Measurements from ENCODE around the gene APOBEC3A. TPM values are rescaled to one million over a fixed set of nuclear protein-coding genes. Genes with fewer than 3 reads are reported as not detected.
"Not testable (repeated sequence)": the region's sequence is repeated elsewhere in the genome, so short reads cannot be mapped to it uniquely, and the experiment has no call there.

Gene APOBEC3A
- polyA plus RNA-seq, 12 donors: 0.27 to 3.8 (median 0.64) TPM; not detected in 3

DNA sequence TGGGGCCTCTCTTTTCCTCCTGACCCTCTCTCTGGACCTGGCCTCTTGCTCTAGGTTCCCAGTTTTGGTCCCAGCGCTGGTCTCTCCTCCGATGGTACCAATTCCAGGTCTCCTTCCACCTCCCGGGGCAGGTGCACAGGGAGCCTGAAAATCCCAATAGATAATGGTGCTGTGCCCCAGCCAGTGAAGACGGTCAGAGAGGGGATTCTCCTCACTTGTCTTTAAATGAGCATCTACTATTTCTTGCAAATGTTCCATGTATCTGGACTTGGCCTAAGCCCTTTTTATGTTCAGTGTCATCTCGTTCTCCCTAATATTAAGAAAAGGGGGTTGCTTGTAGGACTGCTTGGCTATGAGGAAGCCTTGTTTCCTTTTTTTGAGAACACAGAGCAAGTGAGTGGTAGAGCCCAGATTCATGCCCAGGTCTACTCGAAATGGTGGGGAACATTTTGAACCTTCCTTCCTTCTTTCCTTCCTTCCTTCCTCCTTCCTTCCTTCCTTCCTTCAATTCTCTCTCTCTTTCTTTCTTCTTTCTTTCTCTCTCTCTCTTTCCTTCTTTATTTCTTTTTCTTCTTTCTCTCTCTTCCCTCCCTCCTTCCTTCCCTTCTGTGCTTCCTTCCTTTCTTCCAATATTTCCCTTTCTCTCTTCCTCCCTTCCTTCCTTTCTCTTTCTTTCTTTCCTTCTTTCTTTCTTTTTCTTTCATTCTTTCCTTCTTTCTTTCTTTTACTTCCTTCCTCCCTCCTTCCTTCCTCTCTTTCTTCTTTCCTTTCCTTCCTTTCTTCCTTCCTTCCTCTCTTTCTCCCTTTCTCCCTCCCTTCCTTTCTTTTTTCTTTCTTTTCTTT lies 620 bp downstream of the APOBEC3A start:
- DNase-seq: no peak

DNA sequence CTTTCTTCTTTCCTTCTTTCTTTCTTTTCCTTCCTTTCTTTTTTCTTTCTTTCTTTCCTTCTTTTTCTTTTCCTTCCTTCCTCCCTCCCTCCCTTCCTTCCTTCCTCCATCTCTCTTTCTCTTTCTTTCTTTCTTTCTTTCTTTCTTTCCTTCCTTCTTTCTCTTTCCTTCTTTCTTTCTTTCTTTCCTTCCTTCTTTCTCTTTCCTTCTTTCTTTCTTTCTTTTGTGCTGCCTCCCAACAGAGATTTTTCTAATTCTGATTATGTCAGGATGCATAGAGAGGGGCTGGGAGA lies 1.2 kb downstream of the APOBEC3A start:
- not testable (repeated sequence) for DNase-seq

DNA sequence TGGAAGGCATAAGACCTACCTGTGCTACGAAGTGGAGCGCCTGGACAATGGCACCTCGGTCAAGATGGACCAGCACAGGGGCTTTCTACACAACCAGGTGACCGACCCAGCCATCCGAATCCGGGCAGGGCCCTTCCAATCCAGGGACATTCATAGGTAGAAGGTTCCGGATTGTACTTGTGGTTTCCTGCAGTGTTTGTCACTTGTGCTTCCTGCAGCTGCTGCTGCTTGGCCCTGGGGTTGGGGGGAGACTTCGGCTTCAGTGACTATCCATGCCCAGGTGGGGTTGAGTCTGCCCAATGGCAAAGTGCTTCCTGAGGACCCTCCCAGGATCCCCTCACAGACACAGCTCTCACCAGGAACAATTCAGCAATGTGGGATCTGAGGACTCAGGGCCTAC lies 2.2 kb downstream of the APOBEC3A start:
- no peak for DNase-seq

DNA sequence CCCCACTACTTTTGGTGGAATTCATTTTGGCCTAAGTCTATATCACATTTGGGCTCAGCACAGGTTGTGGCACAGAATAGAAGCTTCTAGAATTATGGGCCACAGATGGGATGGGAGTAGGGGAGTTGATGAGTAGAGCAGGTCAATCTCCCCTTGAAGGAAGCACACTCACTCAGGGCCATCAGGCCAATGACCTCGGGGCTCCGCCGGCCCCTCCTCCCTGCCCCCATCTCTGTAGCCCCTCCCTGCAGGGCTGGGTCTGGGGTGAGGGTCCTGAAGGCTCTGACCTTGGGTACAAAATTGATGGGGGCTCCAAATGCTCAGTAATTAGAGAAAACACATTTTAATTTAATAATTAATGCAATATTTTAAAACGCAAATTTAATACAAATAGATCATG lies 3.3 kb downstream of the APOBEC3A start:
- not testable (repeated sequence) for DNase-seq

DNA sequence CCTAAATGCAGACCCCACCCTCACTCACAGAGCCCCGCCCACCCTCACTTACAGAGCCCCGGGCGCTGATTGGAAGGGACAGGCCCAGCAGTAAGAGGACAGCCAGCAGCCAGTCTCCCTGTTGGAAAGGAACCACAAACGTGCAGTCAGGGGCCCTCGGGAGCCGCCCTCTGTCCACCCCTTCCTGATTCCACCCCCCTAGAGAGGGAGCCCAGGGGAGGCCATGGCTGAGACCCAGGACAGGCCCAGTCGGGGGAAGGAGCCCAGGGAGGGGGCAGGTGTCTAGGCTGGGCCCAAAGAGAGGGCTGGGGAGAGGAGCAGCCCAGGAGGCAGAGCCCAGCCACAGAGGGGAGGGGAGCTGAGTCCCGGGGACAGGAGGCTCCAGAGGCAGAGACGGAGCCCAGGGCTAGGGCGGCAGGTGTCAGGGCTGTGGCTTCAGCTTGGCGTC lies 5.9 kb downstream of the APOBEC3A start:
- not testable (repeated sequence) for DNase-seq

DNA sequence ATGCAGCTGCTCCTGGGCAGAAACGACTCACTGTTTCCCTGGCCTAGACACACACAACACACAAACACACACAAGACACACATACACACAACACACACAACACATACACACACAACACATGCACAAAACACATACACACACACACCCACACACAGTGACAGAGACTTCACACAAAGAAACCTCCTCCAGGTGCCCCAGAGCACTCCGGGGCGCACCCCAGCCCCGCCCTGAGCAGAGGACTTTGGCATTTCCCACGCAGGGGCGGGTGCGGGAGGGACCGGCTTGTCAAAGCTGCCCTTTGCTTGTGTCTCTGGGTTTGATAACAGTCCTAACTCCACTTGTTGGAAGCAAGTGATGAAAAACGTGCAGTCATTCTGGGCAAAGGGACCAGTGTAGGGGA lies 6.5 kb downstream of the APOBEC3A start:
- no peak for DNase-seq

DNA sequence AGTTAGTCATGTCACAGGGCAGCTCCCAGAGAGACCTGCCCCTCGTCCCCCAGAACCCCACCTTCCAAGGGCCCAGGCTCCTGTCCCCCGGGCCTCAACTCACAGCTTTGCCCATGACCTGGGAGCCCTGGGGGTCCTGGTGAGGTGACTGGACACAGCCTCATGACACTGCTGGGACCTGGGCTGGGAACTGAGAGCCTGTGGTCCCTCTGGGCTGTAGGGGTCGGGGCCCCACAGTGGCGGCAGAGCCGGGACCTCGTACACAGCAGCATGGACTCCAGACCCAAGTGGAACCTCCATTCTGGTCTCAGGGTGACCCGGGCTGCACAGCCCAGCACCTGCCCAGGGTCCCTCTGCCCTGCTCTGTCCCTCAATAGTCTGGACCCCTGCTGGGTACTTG lies 6.9 kb downstream of the APOBEC3A start:
- no peak for DNase-seq

DNA sequence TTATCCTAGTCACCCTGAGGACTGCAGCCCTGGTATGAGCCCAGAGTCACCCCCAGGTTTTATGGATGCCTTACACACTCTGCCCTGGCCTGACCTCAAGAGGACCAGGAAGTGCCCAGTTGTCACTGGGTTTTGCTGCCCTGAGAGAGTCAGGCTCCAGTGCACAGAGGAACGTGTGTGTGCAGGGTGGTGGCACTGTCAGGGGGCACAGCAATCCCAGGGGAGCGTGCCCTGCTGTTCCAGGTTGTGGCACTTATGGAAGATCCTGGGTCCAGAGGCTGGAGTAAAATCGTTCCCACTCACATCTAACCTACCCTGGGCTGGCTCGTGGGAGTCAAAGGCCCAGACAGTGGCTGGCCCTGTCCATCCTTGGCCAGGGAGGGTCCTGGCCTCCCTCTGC lies 7.6 kb downstream of the APOBEC3A start:
- no peak for DNase-seq

DNA sequence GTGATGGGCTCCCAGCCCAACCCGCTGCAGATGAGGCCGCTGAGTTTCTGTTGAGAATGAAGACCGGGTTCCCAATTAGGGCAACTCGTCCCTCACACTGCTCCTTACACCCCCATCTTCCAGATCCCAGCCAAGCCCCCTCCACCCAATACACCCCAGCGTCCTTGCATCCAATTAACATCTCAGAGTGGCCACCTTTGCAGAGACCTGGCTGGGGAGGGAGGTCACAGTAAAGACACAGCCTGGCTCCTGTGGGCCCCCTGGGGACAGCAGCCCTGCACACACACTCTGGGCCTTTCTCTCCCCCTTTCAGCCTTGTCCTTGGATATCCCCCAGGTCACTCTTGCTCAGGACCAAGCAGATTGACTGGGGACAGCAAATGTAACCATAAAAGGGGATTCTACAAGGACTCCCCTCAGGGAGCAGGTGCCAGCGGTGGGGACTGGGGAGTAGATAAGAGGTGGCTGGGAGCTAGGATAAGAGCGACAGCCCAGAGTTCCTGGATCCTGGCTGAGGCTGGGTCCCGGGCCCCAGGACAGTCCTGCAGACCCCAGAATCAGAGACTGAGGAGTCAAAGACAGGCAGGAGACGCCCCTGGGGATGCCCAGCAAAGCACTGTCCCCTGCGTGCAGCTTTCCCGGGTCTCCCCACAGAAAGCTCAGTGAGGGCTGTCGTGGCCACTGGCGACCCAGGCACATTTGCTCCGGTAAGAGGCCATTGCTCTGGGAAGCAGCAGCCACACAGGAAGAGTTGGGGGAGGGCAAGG lies 8.4 kb downstream of the APOBEC3A start:
- no peak for DNase-seq

DNA sequence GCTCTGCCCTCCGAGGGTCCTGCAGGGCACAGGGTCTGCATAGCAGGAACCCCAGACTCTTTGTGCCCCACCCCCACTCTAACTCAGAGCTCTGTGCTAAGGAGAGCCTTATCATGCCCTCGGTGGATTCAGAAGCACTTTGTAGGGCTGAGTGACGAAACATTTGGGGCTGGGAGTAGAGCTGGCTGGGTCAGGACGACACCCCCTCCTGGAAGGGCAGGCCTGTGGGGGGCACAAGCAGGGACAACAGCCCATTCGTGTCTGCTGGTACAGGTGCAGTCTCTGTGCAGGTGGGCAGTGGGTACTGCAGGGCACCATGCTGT lies 8.9 kb downstream of the APOBEC3A start:
- DNase-seq: no peak

DNA sequence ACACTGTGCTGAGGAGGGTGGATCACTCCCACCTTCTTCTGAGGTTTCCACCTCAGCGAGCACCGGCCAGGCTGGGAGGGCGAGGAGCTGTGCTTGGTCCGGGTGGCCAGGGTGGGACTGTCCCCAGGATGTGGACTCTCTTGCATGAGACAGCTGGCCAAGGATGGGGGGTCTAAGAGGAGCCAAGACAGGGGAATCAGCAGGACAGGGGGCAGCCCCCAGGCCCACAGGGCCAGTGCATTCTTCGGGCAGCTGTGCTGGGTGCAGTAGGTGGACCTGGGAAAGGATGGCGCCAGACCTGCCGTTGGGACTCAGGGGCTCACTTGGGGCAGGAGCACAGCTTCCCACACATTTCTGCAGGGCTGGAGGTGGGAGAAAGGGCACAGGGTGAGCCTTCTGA lies 9.5 kb downstream of the APOBEC3A start:
- DNase-seq: no peak

DNA sequence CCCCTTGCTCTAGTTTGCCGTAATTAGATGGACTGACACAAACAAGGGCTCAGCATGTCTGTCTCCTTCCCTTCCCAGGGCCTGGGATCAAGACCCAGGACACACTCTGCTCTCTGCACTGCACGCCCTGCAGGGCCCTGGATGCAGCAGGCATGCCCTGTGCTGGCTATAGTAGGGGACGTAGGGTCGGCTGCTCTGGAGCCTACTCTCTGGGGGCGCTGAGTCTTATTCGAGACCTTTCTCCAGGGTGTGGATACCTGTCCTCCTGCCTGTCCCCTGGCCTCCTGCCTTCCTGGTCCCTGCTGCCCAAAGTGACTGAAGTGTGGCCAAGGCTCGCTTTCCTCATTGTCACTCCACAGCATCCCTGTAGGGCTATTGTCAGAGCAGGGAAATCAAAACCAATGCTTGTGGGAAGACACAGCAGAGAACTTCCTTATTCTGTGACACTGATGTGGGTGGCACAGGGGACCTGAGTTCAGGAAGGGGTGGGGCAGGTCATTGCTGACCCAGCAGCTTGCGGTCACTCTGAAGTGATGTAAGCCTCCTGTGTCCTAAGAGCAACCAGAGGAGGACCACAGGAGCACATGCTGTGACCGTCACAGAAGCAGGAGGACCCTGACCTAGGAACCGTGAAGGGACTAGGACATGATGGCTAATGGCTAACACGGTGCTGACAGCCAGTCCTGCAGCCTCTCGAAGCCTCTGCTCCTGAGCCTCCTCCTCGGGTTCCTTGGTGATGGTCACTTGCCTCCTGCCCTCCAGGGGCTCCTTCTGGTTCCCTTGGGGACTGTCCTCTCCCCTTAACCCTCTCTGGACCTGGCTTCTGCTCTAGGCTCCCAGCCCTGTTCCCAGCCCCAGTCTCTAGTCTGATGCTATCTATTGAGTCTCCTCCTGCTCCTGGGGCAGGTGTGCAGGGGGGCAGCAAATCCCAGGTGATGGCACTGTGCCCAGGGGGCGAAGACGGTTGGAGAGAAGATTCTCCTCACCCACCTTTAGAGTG lies 10.3 kb downstream of the APOBEC3A start:
- DNase-seq: no peak

DNA sequence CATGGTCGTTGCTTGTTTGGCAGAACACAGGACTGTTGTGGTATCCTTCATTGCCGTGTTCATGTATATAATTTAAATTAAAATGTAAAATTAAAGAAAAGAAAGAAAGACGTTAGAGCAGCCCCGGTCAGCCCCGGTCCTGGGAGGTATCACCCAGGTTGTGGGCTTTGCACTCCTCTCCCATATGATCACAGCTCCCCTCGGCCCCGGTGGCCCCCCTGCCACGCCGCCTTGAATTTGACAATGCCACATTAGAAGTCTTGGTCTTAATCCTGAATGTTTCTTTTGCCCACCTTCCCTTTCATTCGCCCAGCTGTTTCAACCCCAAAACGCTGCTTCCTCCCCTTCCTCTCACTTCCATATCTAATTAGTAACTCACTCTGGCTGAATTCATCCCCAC lies 11.4 kb downstream of the APOBEC3A start:
- no peak for DNase-seq

DNA sequence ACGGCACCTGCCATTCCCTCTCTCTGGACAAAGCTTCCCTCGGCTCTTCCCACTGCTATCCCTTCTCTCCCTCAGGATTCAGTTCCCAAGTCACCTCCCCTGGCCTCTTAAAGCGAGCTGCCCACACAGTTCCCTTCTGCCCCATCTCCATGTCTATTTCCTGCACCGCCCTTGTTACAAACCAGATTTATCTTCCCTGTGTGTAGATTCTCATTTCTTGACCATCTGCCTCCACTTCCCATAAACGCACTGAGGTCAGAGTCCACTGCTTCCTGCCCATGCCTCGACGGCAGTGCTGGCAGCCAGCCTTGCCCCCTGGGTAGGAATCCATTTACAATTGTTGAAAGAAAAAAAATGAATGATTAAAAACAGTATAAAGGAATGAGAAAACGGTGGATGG lies 13.1 kb downstream of the APOBEC3A start:
- DNase-seq: no peak

DNA sequence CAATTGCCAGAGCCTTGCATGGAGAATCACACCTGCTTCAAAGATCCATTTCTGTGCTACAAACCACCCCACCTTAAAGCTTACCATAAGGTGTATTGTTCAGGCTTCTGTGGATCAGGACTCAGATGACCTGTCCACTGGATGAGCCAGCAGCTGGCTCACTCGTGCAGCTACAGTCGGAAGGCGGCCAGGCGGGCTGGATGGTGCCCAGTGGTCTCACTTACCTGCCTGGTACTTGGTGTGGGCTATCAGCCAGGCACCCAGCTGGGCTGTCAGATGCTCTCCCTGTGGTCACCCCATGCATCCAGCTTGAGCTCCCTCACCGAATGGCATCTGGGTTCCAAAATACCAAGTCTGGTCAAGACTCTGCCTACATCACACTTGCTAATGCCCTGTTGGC lies 13.8 kb downstream of the APOBEC3A start:
- DNase-seq: no peak

DNA sequence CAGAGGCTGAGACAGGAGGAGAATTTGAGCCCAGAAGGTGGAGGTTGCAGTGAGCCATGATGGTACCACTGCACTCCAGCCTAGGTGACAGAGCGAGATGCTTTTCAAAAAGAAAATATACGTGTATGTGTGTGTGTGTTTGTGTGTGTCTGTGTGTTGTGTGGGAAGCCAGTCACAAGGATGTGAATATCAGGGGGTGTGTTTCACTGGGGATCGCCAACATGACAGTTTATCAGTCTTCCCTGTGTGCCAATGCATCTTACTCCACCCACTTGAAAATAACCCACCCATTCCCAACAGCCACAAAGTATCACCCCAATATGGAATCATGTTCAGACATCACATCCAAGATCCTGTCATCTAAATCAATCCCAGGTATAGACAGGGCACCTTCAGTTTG lies 14.4 kb downstream of the APOBEC3A start:
- no peak for DNase-seq

DNA sequence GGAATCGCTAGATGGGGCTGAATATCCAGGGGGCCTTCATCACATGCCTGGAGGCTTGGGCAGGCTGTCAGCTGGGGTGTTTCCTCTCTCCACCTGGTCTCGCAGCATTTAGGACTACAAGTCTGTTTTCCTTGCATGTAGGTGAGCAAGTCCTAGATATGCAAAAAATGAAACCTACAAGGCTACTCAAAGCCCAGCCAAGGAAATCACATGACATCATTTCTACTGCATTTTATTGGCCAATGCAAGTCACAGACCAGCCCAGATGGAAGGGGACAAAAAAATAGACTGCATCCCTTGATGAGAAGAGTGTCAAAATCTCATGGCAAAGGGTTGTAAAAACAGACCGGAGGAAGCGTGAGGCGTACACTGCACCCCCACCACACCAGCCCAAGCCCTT lies 15.1 kb downstream of the APOBEC3A start:
- no peak for DNase-seq

DNA sequence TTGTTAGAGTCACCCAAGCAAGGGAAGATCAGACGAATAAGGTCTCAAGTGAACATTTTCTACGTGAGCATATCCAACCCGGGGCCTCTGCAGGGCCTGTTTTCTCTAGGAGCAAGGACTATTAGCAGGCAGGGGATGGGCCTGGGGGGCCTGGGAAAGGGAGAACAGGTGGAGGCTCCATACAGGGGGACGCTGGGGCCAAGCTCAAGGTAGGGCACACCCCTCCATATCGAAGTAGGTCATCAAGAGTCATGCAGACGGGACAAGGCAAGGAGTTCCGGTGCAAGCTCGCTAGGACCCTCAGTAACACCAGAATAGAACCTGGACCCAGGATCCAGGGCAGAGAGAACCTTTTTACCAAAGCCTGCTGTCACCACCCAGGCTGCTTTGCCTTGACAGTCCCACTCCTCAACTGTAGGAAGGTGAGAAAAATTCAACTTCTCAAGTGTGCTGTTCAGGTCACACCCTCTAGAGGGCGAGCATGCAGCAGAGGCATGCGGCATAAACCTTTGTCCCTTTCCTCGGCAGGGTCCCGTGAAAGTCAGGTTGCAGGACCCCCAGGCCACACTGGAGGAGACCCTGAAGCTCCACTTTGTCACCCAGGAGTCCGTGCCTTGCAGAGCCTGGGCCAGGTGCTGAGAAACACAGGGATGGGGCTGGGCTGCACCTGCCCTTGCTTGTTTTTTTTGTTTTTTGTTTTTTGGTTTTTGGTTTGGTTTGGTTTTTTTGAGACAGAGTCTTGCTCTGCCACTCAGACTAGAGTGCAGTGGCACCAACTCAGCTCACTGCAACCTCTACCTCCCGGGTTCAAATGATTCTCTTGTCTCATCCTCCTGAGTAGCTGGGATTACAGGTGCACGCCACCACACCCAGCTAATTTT lies 16.1 kb downstream of the APOBEC3A start:
- DNase-seq: no peak

DNA sequence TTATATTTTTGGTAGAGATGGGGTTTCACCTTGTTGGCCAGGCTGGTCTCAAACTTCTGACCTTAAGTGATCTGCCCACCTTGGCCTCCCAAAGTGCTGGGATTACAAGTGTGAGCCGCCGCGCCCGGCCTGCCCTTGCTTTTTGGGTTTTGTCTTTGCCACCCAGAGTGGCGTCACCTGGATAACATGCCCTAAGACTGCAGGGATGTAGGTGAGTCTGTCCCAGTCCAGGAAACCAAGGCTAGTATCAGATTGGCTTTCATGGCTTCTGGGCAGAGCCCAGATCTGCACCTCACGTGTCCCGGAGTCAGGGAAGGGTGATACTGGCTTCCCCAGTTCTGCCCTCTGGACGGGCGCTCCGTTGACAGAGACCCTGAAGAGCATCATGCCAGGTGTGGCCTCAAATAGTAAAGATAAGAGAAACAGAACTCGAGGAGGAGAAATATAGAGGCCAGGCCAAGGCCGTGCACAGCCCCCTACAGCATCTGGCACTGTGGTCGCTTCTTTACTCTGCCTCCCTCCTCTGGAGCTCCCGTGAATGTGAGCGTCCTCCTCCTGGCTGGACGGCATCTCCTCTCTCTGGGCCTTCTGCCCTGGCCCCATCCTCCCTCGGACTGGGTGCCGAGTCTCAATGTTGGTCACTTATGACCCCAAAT lies 16.9 kb downstream of the APOBEC3A start:
- DNase-seq: no peak

DNA sequence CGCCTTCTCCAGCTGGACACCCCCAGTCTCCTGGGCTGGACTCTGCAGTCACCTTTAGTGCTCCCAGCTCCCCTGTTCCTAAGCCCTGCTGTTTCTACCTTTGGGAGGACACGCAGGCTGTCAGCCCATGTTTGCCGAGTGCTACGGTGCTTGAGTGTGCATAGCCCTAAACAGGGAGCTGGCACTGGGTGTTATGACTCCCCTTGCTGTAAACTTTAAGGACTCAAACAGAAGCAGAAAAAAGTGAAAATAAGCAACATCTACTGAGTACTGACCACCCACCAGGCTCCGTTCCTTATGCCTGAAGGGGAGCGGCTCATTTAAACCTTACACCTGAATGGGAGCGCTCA lies 17.4 kb downstream of the APOBEC3A start:
- no peak for DNase-seq

DNA sequence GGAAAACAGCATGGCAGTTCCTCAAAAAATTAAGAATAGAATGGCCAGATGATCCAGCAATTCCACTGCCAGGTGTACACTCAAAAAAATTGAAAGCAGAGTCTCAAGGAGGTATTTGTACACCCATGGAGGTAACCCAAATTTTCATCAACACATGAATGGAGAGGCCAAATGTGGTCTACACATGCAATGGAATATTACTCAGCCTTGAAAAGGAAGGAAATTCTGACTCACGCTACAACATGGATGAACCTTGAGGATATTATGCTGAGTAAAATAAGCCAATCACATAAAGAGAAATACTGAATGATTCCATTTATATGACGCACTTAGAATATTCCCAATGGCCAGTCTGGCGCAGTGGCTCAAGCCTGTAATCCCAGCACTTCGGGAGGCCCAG lies 19.9 kb downstream of the APOBEC3A start:
- DNase-seq: not testable (repeated sequence)
